GM18868 (cell line): ENCODE results near the gene ZNF446.
A peak's percentile ranks its signal among the peaks of the same experiment; 100 is the strongest.
"Not testable (repeated sequence)": the region's sequence is repeated elsewhere in the genome, so short reads cannot be mapped to it uniquely, and the experiment has no call there.

Experiments used
- ATAC-seq: cut with Tn5 transposase; IDR thresholded peaks from one replicate; pipeline ENCODE4 v1.9.1; 2021; ENCODE audit warnings: mild to moderate bottlenecking, moderate library complexity; ENCODE audit not compliant: unreplicated experiment

Gene ZNF446

GRCh38 chr19:58475714-58476497 lies at the start of gene ZNF446:
TSS of gene ZNF446 (plus strand) at chr19:58476352. CDS start at chr19:58477219, 867 bp downstream.
- ATAC-seq: peak; percentile 78

- no peak for ATAC-seq
Measured at GRCh38 chr19:58428617-58429016, 47.5 kb upstream of the ZNF446 start.

GRCh38 chr19:58429745-58430144 lies 46.4 kb upstream of the ZNF446 start:
- ATAC-seq: no peak

GRCh38 chr19:58434217-58434616 lies 41.9 kb upstream of the ZNF446 start:
- ATAC-seq: no peak

- peak; percentile 94 for ATAC-seq
Measured at GRCh38 chr19:58439576-58440554, 36.3 kb upstream of the ZNF446 start, which contains the start of gene ZNF132. TSS of gene ZNF132 (minus strand) at chr19:58440153. CDS start at chr19:58439821, 332 bp downstream.

GRCh38 chr19:58440556-58440955 lies 35.6 kb upstream of the ZNF446 start:
- no peak for ATAC-seq

- not testable (repeated sequence) for ATAC-seq
Measured at GRCh38 chr19:58442986-58443385, 33.2 kb upstream of the ZNF446 start.

GRCh38 chr19:58448860-58449259 lies 27.3 kb upstream of the ZNF446 start:
- ATAC-seq: not testable (repeated sequence)

GRCh38 chr19:58449980-58450379 lies 26.2 kb upstream of the ZNF446 start:
- ATAC-seq: not testable (repeated sequence)

GRCh38 chr19:58450856-58451357 lies 25.2 kb upstream of the ZNF446 start:
- ATAC-seq: peak; percentile 11

- ATAC-seq: peak; percentile 94
Measured at GRCh38 chr19:58451358-58452101, 24.6 kb upstream of the ZNF446 start, which contains the start of gene ZNF324B. TSS of gene ZNF324B (plus strand) at chr19:58451622. CDS start at chr19:58453702, 2,080 bp downstream.

- ATAC-seq: no peak
Measured at GRCh38 chr19:58453743-58454142, 22.4 kb upstream of the ZNF446 start.

- ATAC-seq: no peak
Measured at GRCh38 chr19:58455306-58455705, 20.8 kb upstream of the ZNF446 start.

GRCh38 chr19:58456111-58456510 lies 20.0 kb upstream of the ZNF446 start:
- ATAC-seq: no peak

GRCh38 chr19:58460039-58460438 lies 16.1 kb upstream of the ZNF446 start:
- ATAC-seq: no peak

- ATAC-seq: peak; percentile 24
Measured at GRCh38 chr19:58466089-58466759, 9.9 kb upstream of the ZNF446 start.

GRCh38 chr19:58466760-58467589 lies 9.2 kb upstream of the ZNF446 start, which contains the start of gene ZNF324:
TSS of gene ZNF324 (plus strand) at chr19:58467080. CDS start at chr19:58469186, 2,106 bp downstream.
- ATAC-seq: peak; percentile 91

GRCh38 chr19:58468216-58468839 lies 7.8 kb upstream of the ZNF446 start:
- no peak for ATAC-seq
